Activated CD4-positive, CD25-positive, alpha-beta regulatory T cell treated with anti-CD3 and anti-CD28 coated beads, Interleukin-2, amount 50 U/mL, for 24 hours (primary cell): ENCODE data around the gene SELENOM.
"Not testable (repeated sequence)": the region's sequence is repeated elsewhere in the genome, so short reads cannot be mapped to it uniquely, and the experiment has no call there.

ENCODE experiments used
- ATAC-seq, 2 donors: fragments of 150-1000 bp; cut with Tn5 transposase; one replicate each; pipeline ENCODE4 v1.10.0; 2021; ENCODE audit warnings: mild to moderate bottlenecking in 1 of 2, moderate library complexity in 1 of 2

Gene SELENOM

GRCh38 chr22:31103899-31104694, 3.3 kb downstream of the SELENOM start:
- no peak for ATAC-seq

GRCh38 chr22:31103111-31103510, 4.3 kb downstream of the SELENOM start:
- ATAC-seq = no peak

GRCh38 chr22:31102441-31103081, 4.8 kb downstream of the SELENOM start:
- ATAC-seq = no peak

- ATAC-seq = no peak
These were observed 6.4 kb downstream of the SELENOM start for GRCh38 chr22:31100762-31101525.

- no peak for ATAC-seq
These were observed 7.3 kb downstream of the SELENOM start for GRCh38 chr22:31099841-31100761.

GRCh38 chr22:31099386-31099785, 8.0 kb downstream of the SELENOM start:
- ATAC-seq = no peak

GRCh38 chr22:31098632-31099110, 8.7 kb downstream of the SELENOM start:
- no peak for ATAC-seq

- no peak for ATAC-seq
These were observed 9.3 kb downstream of the SELENOM start for GRCh38 chr22:31097941-31098631.

- not testable (repeated sequence) for ATAC-seq
These were observed 9.8 kb downstream of the SELENOM start for GRCh38 chr22:31097539-31097938.

GRCh38 chr22:31096657-31097279, 10.6 kb downstream of the SELENOM start:
- no peak for ATAC-seq

- ATAC-seq = no peak
These were observed 11.6 kb downstream of the SELENOM start for GRCh38 chr22:31095637-31096249.

- no peak for ATAC-seq
These were observed 12.6 kb downstream of the SELENOM start for GRCh38 chr22:31094741-31095140.

GRCh38 chr22:31094021-31094551, 13.3 kb downstream of the SELENOM start:
- ATAC-seq = no peak

GRCh38 chr22:31093086-31093850, 14.1 kb downstream of the SELENOM start:
- no peak for ATAC-seq

- ATAC-seq = no peak
These were observed 15.2 kb downstream of the SELENOM start for GRCh38 chr22:31092161-31092560.

- no peak for ATAC-seq
These were observed 16.0 kb downstream of the SELENOM start for GRCh38 chr22:31091106-31091975.

GRCh38 chr22:31090217-31091085, 16.9 kb downstream of the SELENOM start:
- ATAC-seq = no peak
